IPS-NIHi7 (cell line): Measurements from ENCODE around the gene AK5.
A peak's percentile ranks its signal among the peaks of the same experiment; 100 is the strongest.
"Not testable (repeated sequence)": the region's sequence is repeated elsewhere in the genome, so short reads cannot be mapped to it uniquely, and the experiment has no call there.

Experiments
- DNase-seq: peaks from one replicate; pipeline ENCODE4 v3.0.0; 2012; ENCODE audit warnings: mixed read lengths; ENCODE audit errors: extremely low spot score

AK5 gene

GRCh38 chr1:77400781-77401180 lies 119.0 kb downstream of the AK5 start:
- no peak for DNase-seq

- no peak for DNase-seq
Observed at GRCh38 chr1:77401384-77401783, 119.6 kb downstream of the AK5 start.

- no peak for DNase-seq
Observed at GRCh38 chr1:77405186-77405585, 123.4 kb downstream of the AK5 start.

- no peak for DNase-seq
Observed at GRCh38 chr1:77406661-77407060, 124.8 kb downstream of the AK5 start.

GRCh38 chr1:77407738-77408375 lies 126.0 kb downstream of the AK5 start:
- DNase-seq, result no peak

- not testable (repeated sequence) for DNase-seq
Observed at GRCh38 chr1:77408933-77409332, 127.1 kb downstream of the AK5 start.

- no peak for DNase-seq
Observed at GRCh38 chr1:77412069-77412819, 130.4 kb downstream of the AK5 start.

- no peak for DNase-seq
Observed at GRCh38 chr1:77412820-77413530, 131.2 kb downstream of the AK5 start.

- DNase-seq, result no peak
Observed at GRCh38 chr1:77413541-77414335, 131.9 kb downstream of the AK5 start.

GRCh38 chr1:77415579-77415978 lies 133.8 kb downstream of the AK5 start:
- DNase-seq, result no peak

- DNase-seq, result peak; percentile 40
Observed at GRCh38 chr1:77416692-77417450, 135.1 kb downstream of the AK5 start.

- not testable (repeated sequence) for DNase-seq
Observed at GRCh38 chr1:77418055-77418454, 136.2 kb downstream of the AK5 start.

- DNase-seq, result no peak
Observed at GRCh38 chr1:77421504-77422233, 139.8 kb downstream of the AK5 start.

GRCh38 chr1:77424236-77424635 lies 142.4 kb downstream of the AK5 start:
- no peak for DNase-seq

GRCh38 chr1:77428068-77428467 lies 146.2 kb downstream of the AK5 start:
- no peak for DNase-seq

- no peak for DNase-seq
Observed at GRCh38 chr1:77430966-77431690, 149.3 kb downstream of the AK5 start.

GRCh38 chr1:77433934-77434333 lies 152.1 kb downstream of the AK5 start:
- no peak for DNase-seq

GRCh38 chr1:77434967-77435366 lies 153.1 kb downstream of the AK5 start:
- DNase-seq, result no peak

- DNase-seq, result no peak
Observed at GRCh38 chr1:77438236-77438913, 156.6 kb downstream of the AK5 start.
